HepG2 (cell line): ENCODE data around the gene SNAP47. TPM values are rescaled to one million over a fixed set of nuclear protein-coding genes. Genes with fewer than 3 reads are reported as not detected.

Experiments used
- ATAC-seq: fragments of 200-7000 bp; cut with Tn5 transposase; 3 replicates; pipeline ENCODE4 v1.9.1; 2020; ENCODE audit warnings: mild to moderate bottlenecking, moderate library complexity
- BruUV-seq: library from RNA; stranded (reverse); fragments of 400-500 nt; replicated peaks from 2 replicates; lab custom pipeline; 2021; lab: Mats Ljungman, UMichigan
- CTCF ChIA-PET: fragments of 300-600 bp; formaldehyde crosslinking; extraction: SDS; loops from one replicate; lab custom pipeline; 2021; ENCODE audit warnings: low total read pairs, inconsistent platforms, low intra/inter-chr PET ratio; lab: Yijun Ruan, JAX
- POLR2A ChIA-PET: fragments of 350-600 bp; sonication (Branson Sonifier 250); formaldehyde crosslinking; loops from one replicate; lab custom pipeline; 2020; ENCODE audit warnings: antibody characterized with exemption, inconsistent platforms; lab: Yijun Ruan, JAX
- DNase-seq: peaks from one replicate; pipeline ENCODE4 v3.0.0-alpha.2; 2015; ENCODE audit warnings: low spot score
- FAIRE-seq: peaks from 3 replicates; lab custom pipeline; 2011; peaks lifted over from hg19 to GRCh38; lab: Jason Lieb, UNC
- H2AFZ ChIP-seq: one replicate; pipeline ENCODE4 v1.6.1; 2011; ENCODE audit warnings: low read length, inconsistent platforms
- H3K27ac ChIP-seq: fragments of 300-600 bp; 3 replicates; pipeline ENCODE4 v1.8.0; 2011; ENCODE audit warnings: mixed run types, mild to moderate bottlenecking, mixed read lengths, low read length, inconsistent platforms; ENCODE audit not compliant: insufficient read depth; ENCODE audit errors: extremely low read length
- H3K27me3 ChIP-seq, 2 experiments: fragments of 200-600 bp in 1 of 2; 2 replicates in 1 of 2; 3 replicates in 1 of 2; pipeline versions ENCODE4 v1.6.0 to v1.8.0; 2011; ENCODE audit warnings: low read length in 2 of 2, mild to moderate bottlenecking in 2 of 2, moderate library complexity in 2 of 2, inconsistent platforms in 1 of 2; ENCODE audit not compliant: insufficient read depth in 2 of 2, control insufficient read depth in 1 of 2
- H3K36me3 ChIP-seq, 2 experiments: fragments of 200-600 bp in 1 of 2; replicated peaks in 1 of 2; 2 replicates in 1 of 2; 3 replicates in 1 of 2; pipeline versions ENCODE4 v1.5.1 to v1.8.0; 2011; ENCODE audit warnings: low read length in 2 of 2, inconsistent platforms in 1 of 2; ENCODE audit not compliant: insufficient read depth in 2 of 2, control insufficient read depth in 1 of 2
- H3K4me1 ChIP-seq: 2 replicates; pipeline ENCODE4 v1.5.1; 2012; ENCODE audit warnings: low read length, inconsistent platforms; ENCODE audit not compliant: insufficient read depth
- H3K4me2 ChIP-seq: 2 replicates; pipeline ENCODE4 v1.6.0; 2011; ENCODE audit warnings: low read depth, low read length, inconsistent platforms
- H3K4me3 ChIP-seq, 3 experiments: fragments of 200-600 bp in 1 of 3; sonication (generic), shearing (Covaris generic) in 1 of 3; replicated peaks in 1 of 3; 2 replicates each; pipeline ENCODE4 v1.5.1; 2011 to 2016; ENCODE audit warnings: low read length in 3 of 3, inconsistent platforms in 2 of 3, low read depth in 2 of 3, mild to moderate bottlenecking in 2 of 3, control low read depth in 1 of 3, mixed read lengths in 1 of 3; ENCODE audit not compliant: insufficient read depth in 1 of 3
- H3K79me2 ChIP-seq: one replicate; pipeline ENCODE4 v1.6.1; 2011; ENCODE audit warnings: low read length, inconsistent platforms; ENCODE audit not compliant: insufficient read depth
- H3K9ac ChIP-seq: 2 replicates; pipeline ENCODE4 v1.6.0; 2011; ENCODE audit warnings: mild to moderate bottlenecking, low read depth, low read length, inconsistent platforms; ENCODE audit not compliant: insufficient read depth
- H3K9me3 ChIP-seq: 2 replicates; pipeline ENCODE4 v1.5.1; 2012; ENCODE audit warnings: mild to moderate bottlenecking, low read length
- H4K20me1 ChIP-seq: 2 replicates; pipeline ENCODE4 v1.6.0; 2011; ENCODE audit warnings: inconsistent platforms, mild to moderate bottlenecking, low read length, moderate library complexity; ENCODE audit not compliant: insufficient read depth
- GPN1 ChIP-seq: sonication (generic); formaldehyde crosslinking; IDR thresholded peaks from 2 replicates; pipeline ENCODE4 v1.5.1; 2020; ENCODE audit warnings: missing genetic modification reagents, borderline replicate concordance
- HDAC1 ChIP-seq: sonication (generic); formaldehyde crosslinking; IDR thresholded peaks from 2 replicates; pipeline ENCODE4 v1.5.1; 2020; ENCODE audit warnings: mild to moderate bottlenecking, missing genetic modification reagents
- NFE2 ChIP-seq: sonication (generic); formaldehyde crosslinking; IDR thresholded peaks from 2 replicates; pipeline ENCODE4 v1.4.0; 2020; ENCODE audit warnings: missing genetic modification reagents
- NR2C2 ChIP-seq: sonication (generic); formaldehyde crosslinking; IDR thresholded peaks from 2 replicates; pipeline ENCODE4 v1.4.0; 2020; ENCODE audit warnings: missing genetic modification reagents, mild to moderate bottlenecking, moderate library complexity, borderline replicate concordance
- PREB ChIP-seq: sonication (generic); formaldehyde crosslinking; IDR thresholded peaks from 2 replicates; pipeline ENCODE4 v1.4.0; 2020; ENCODE audit warnings: missing genetic modification reagents
- STAT6 ChIP-seq: sonication (generic); formaldehyde crosslinking; IDR thresholded peaks from 2 replicates; pipeline ENCODE4 v1.4.0; 2020; ENCODE audit warnings: missing genetic modification reagents, mild to moderate bottlenecking, borderline replicate concordance
- SUZ12 ChIP-seq: fragments of 150-350 bp; IDR thresholded peaks from 2 replicates; pipeline ENCODE4 v1.6.1; 2014; ENCODE audit warnings: low read depth, low read length
- TRAFD1 ChIP-seq: sonication (generic); formaldehyde crosslinking; IDR thresholded peaks from 2 replicates; pipeline ENCODE4 v1.5.1; 2020; ENCODE audit warnings: missing genetic modification reagents, mild to moderate bottlenecking, borderline replicate concordance
- ZNF687 ChIP-seq: sonication (generic); formaldehyde crosslinking; IDR thresholded peaks from 2 replicates; pipeline ENCODE4 v1.5.1; 2020; ENCODE audit warnings: mild to moderate bottlenecking, missing genetic modification reagents, moderate library complexity
- ZNF841 ChIP-seq: sonication (generic); formaldehyde crosslinking; IDR thresholded peaks from 2 replicates; pipeline ENCODE4 v1.8.1; 2023; ENCODE audit warnings: missing genetic modification reagents, borderline replicate concordance
- WGBS: methylation state at CpG from one replicate; pipeline ENCODE4 v1.1.6; 2017; ENCODE audit warnings: low lambda C conversion rate; 5-methylcytosine and 5-hydroxymethylcytosine counted together
- in situ Hi-C: cut with HindIII; loops from 2 replicates; pipeline ENCODE4 v1.10.0; 2017; ENCODE audit warnings: low pct_unique_long_range_greater_than_20kb; ENCODE audit not compliant: extremely low pct_ligation_motif_present
- intact Hi-C: fragments of 100-400 bp; cut with micrococcal nuclease; formaldehyde crosslinking; loops from one replicate; pipeline ENCODE4 v1.10.0; 2022; ENCODE audit not compliant: unreplicated experiment
- polyA plus RNA-seq, 8 experiments: library from polyadenylated mRNA; depleted of rRNA in 3 of 8; stranded (reverse) in 7 of 8; unstranded in 1 of 8; fragments of >200 nt; fragmentation: Illumina TruSeq in 4 of 8; extraction: Trizol in 4 of 8; gene quantifications; 2 replicates each; pipeline versions ENCODE4 v1.2.1 to v1.2.3, GENCODE V29; 2011 to 2016; ENCODE audit warnings: low read depth in 4 of 8, missing spikeins in 1 of 8, mixed read lengths in 1 of 8; ENCODE audit not compliant: insufficient read depth in 1 of 8
- total RNA-seq, 5 experiments: library from RNA; depleted of rRNA; stranded (reverse); fragments of >200 nt; fragmentation: Illumina TruSeq; extraction: Trizol; gene quantifications; 2 replicates each; pipeline ENCODE4 v1.2.3, GENCODE V29; 2016; ENCODE audit warnings: low read depth in 1 of 5

The SNAP47 gene
- total and polyA plus RNA-seq, 2 of the 13 experiments (the other 11 are each of a cell fraction or from before 2014, with no cell fraction given): 13.6 to 25.1 TPM

GRCh38 chr1:227771771-227772170, 36.5 kb downstream of the SNAP47 start:
- Histone ChIP-seq H3K27ac (no peak overlapping the region), H3K79me2 (no peaks in the 10 kb centered on the region)
- FAIRE-seq (no peak), ATAC-seq (no peak)
- no peak for TF ChIP-seq HDAC1 (CRISPR knock-in tag)
- TF ChIP-seq SUZ12: no peak
- TF ChIP-seq NR2C2 (CRISPR knock-in tag): no peak
- no peak for TF ChIP-seq PREB (CRISPR knock-in tag)
- TF ChIP-seq STAT6 (CRISPR knock-in tag): no peak
- no peak for TF ChIP-seq GPN1 (CRISPR knock-in tag)
- no peak for TF ChIP-seq NFE2 (CRISPR knock-in tag)
- no peak for TF ChIP-seq TRAFD1 (CRISPR knock-in tag)
- no peak for TF ChIP-seq ZNF841 (CRISPR knock-in tag)
- TF ChIP-seq ZNF687 (CRISPR knock-in tag): no peak
- TF ChIP-seq, all 625 proteins: peak for 0
- in situ Hi-C loops (no loop called here), intact Hi-C loops (no loop called here)
- DNase-seq: no peak
- Histone ChIP-seq H3K4me3 (no peak overlapping the region), H3K27me3 (no peaks in the 10 kb centered on the region), H3K36me3 (peaks cover 15 to 44% of the 10 kb centered on the region in 2 experiments; a peak in 4 of 5 replicates), H3K9ac (no peak overlapping the region), H3K9me3 (no peaks in the 10 kb centered on the region), H2AFZ (no peak overlapping the region), H3K4me1 (no peaks in the 10 kb centered on the region), H4K20me1 (no peaks in the 10 kb centered on the region), H3K4me2 (no peak overlapping the region)
- BruUV-seq: no TSS peak
- POLR2A ChIA-PET: no interaction called here
- WGBS: 98% methylated on average over 6 of the region's 7 CpGs
- CTCF ChIA-PET: no interaction called here
